HG03571 (cell line): Measurements from ENCODE around the gene ZIC2.
"Not testable (repeated sequence)": the region's sequence is repeated elsewhere in the genome, so short reads cannot be mapped to it uniquely, and the experiment has no call there.

Source experiments
- ATAC-seq: cut with Tn5 transposase; IDR thresholded peaks from one replicate; pipeline ENCODE4 v1.9.1; 2021; ENCODE audit not compliant: unreplicated experiment

The ZIC2 gene

DNA sequence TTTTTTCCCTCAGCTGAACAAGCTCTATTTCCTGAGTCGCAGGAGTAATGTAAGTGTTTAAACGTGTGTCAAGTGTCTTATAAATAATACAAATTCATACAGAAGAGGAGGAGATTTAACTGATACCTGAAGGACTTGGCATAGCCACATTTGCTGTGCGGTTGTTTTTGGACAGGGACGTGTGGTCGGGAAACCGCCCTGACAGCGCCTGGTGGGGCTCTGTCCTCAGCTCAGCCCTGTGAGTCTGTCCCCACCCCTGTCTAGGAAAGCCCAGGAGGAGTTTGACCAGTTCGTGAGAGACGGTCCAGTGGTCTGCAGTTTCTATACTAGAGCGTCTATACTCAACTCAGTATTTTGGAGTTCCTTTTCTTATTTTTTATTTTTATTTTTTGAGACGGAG lies 16.7 kb downstream of the ZIC2 start:
- no peak for ATAC-seq

DNA sequence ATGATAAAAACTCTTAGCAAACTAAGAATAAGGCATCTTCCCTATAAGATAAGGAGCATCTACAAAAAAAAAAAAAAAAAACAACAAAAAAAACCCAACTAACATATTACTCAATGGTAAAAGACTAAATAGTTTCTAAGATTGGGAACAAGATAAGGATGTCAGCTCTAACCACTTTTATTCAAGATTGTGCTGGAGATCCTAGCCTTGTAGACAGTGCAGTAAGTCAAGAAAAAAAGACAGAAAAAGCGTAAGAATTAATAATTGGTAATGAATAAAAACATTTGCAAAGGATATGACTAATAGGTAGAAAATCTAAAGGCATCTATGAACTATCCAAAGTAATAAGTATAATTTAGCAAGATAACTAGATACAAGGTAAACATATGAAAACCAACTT lies 33.0 kb downstream of the ZIC2 start:
- ATAC-seq = no peak

- ATAC-seq = no peak
These were observed 38.3 kb downstream of the ZIC2 start for GRCh38 chr13:100019780-100020356.

- ATAC-seq = no peak
These were observed 41.2 kb downstream of the ZIC2 start for GRCh38 chr13:100022798-100023197.

DNA sequence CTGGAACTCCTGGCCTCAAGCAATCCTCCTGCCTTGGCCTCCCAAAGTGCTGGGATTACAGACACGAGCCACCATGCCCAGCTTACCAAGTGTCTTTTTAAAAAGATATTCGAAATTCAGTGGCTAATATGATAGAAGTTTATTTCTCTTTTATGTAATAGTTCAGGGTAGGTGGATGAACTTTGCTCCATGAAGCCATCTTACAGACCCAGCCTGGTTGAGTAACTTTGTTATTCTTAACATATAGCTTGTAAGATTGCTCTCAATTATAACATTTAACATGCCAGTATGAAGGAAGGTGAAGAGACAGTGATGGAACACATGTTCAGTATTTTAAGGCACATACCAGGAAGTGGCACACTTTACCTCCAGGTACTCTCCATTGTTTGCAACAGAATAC lies 42.4 kb downstream of the ZIC2 start:
- ATAC-seq = no peak

DNA sequence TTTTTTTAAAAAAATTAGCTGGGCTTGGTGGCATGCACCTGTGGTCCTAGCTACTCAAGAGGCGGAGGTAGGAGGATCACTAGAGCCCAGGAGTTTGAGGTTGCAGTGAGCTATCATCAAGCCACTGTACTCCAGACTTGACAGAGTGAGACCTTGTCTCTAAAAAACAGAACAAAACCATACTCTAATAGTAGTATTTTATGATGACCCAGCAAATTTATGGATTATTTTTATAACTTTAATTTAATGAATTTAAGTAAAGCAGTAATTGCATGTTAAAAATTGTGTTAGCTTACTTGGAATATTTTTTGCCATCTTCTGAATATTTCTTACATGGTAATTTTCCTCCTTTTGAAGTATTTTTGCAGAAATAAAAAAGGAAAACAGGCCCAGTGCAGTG lies 48.3 kb downstream of the ZIC2 start:
- no peak for ATAC-seq

DNA sequence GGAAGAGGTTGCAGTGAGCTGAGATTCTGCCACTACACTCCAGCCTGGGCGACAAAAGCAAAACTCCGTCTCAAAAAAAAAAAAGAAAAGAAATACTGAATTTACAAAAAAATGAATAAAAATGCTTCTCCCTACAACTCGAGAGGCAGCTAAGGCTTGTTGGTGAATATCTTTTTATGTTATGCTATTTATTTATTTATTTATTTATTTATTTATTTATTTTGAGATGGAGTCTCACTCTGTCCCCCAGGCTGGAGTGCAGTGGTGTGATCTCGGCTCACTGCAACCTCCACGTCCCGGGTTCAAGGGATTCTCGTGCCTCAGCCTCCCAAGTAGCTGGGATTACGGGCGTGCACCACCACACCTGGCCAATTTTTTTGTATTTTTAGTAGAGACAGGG lies 51.1 kb downstream of the ZIC2 start:
- not testable (repeated sequence) for ATAC-seq

DNA sequence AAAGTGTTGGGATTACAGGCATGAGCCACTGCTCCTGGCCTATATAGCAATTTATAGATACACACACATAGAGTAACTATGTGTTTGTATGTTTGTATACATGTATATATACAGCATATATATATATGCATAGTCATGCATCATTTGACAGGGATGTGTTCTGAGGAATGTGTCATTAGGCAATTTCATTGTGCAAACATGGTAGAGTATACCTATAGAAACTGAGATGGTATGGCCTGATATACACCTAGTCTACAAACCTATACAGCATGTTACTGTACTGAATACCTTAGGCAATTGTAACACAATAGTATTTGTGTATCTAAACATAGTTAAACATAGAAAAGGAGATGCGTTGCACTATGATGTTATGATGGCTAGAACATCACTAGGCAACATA lies 54.4 kb downstream of the ZIC2 start:
- no peak for ATAC-seq
